Measurements from ENCODE around the gene SRGAP2C.
"Not testable (repeated sequence)": the region's sequence is repeated elsewhere in the genome, so short reads cannot be mapped to it uniquely, and the experiment has no call there.

DNA sequence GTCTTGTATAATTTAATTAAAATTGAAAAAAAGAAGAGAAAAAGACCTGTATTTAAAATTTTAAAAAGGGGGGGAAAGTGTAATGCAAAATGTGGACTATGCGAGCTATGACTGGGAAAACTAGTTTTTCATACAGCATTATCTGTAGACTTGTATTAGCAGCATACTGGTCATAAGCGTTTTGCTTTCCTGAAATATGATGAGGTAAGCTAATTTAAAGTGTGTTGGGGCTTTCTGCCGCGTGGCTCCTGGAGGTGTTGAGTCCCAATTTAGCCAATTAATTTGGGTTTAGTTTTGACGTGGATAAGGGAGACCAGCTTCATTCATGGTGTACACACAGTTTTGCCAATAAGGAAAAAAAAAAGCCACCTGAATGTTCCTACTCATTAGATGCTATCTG lies 214.4 kb downstream of the SRGAP2C start:
- TF ChIP-seq, protein P1, sequence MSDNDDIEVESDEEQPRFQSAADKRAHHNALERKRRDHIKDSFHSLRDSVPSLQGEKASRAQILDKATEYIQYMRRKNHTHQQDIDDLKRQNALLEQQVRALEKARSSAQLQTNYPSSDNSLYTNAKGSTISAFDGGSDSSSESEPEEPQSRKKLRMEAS (IDR thresholded peaks at IDR 0.05; ENCODE audit: insufficient read depth, insufficient read length) = not testable (repeated sequence)
- not testable (repeated sequence) for TF ChIP-seq EZH2 (IDR thresholded peaks at IDR 0.05; ENCODE audit: borderline replicate concordance, low read depth, low read length, severe bottlenecking); POLR2A (IDR thresholded peaks at IDR 0.05; ENCODE audit: low read depth, low read length)
- TF ChIP-seq, protein P2, sequence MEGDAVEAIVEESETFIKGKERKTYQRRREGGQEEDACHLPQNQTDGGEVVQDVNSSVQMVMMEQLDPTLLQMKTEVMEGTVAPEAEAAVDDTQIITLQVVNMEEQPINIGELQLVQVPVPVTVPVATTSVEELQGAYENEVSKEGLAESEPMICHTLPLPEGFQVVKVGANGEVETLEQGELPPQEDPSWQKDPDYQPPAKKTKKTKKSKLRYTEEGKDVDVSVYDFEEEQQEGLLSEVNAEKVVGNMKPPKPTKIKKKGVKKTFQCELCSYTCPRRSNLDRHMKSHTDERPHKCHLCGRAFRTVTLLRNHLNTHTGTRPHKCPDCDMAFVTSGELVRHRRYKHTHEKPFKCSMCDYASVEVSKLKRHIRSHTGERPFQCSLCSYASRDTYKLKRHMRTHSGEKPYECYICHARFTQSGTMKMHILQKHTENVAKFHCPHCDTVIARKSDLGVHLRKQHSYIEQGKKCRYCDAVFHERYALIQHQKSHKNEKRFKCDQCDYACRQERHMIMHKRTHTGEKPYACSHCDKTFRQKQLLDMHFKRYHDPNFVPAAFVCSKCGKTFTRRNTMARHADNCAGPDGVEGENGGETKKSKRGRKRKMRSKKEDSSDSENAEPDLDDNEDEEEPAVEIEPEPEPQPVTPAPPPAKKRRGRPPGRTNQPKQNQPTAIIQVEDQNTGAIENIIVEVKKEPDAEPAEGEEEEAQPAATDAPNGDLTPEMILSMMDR (IDR thresholded peaks at IDR 0.05; ENCODE audit: extremely low read depth in 1 of 2, insufficient read depth in 1 of 2, low read depth in 1 of 2, low read length in 2 of 2) = not testable (repeated sequence)
